Testis (tissue), 3 donors: Measurements from ENCODE around the gene STK40. TPM values are rescaled to one million over a fixed set of nuclear protein-coding genes. Genes with fewer than 3 reads are reported as not detected.

ENCODE experiments used
- DNase-seq: peaks from one replicate; pipeline ENCODE4 v3.0.0-alpha.2; 2019
- H3K27ac ChIP-seq, 2 donors: fragments of 200-600 bp; sonication (generic); one replicate each; pipeline ENCODE4 v1.5.1; 2019
- H3K27me3 ChIP-seq: fragments of 200-600 bp; sonication (generic); one replicate; pipeline ENCODE4 v1.5.1; 2019
- H3K36me3 ChIP-seq: fragments of 200-600 bp; sonication (generic); one replicate; pipeline ENCODE4 v1.5.1; 2017; ENCODE audit warnings: low read depth; ENCODE audit errors: missing control alignments
- H3K4me1 ChIP-seq: fragments of 200-600 bp; sonication (generic); one replicate; pipeline ENCODE4 v1.5.1; 2019
- H3K4me3 ChIP-seq, 2 donors: fragments of 200-600 bp; sonication (generic); one replicate each; pipeline ENCODE4 v1.5.1; 2017 to 2019
- H3K9me3 ChIP-seq: fragments of 200-600 bp; sonication (generic); one replicate; pipeline ENCODE4 v1.5.1; 2017
- CTCF ChIP-seq, 3 experiments: fragments of 450-650 bp in 2 of 3; fragments of 200-600 bp in 1 of 3; sonication (generic) in 1 of 3; IDR thresholded peaks; one replicate each; pipeline ENCODE4 v1.5.1; 2016 to 2019; ENCODE audit warnings: antibody characterized with exemption in 3 of 3, mild to moderate bottlenecking in 2 of 3, moderate library complexity in 1 of 3
- POLR2A ChIP-seq: fragments of 450-650 bp; IDR thresholded peaks from one replicate; pipeline ENCODE4 v1.6.1; 2017; ENCODE audit warnings: antibody characterized with exemption, mild to moderate bottlenecking, moderate library complexity
- WGBS, 2 donors: methylation state at CpG; one replicate each; pipeline ENCODE4 v1.1.5; 2018; 5-methylcytosine and 5-hydroxymethylcytosine counted together
- intact Hi-C: fragments of 100-400 bp; cut with DNase I; formaldehyde crosslinking; loops from one replicate; pipeline ENCODE4 v1.15.1; 2023; ENCODE audit warnings: low total_unique reads
- polyA plus RNA-seq: library from polyadenylated mRNA; stranded (reverse); fragments of 350-450 nt; fragmentation: Illumina TruSeq; extraction: RNeasy Lipid Tissue Mini Kit (QIAGEN cat#74804); gene quantifications from one replicate; pipeline ENCODE4 v1.2.3, GENCODE V29; 2014; ENCODE audit warnings: low read depth, low replicate concordance; ENCODE audit not compliant: insufficient read depth
- total RNA-seq, 2 donors: library from RNA; depleted of rRNA; stranded (reverse); fragments of >200 nt; gene quantifications; one replicate each; pipeline ENCODE4 v1.2.3, GENCODE V29; 2016

STK40 gene
- total and polyA plus RNA-seq, 3 donors from 2014 or later: 126 to 159 (median 140) TPM

DNA sequence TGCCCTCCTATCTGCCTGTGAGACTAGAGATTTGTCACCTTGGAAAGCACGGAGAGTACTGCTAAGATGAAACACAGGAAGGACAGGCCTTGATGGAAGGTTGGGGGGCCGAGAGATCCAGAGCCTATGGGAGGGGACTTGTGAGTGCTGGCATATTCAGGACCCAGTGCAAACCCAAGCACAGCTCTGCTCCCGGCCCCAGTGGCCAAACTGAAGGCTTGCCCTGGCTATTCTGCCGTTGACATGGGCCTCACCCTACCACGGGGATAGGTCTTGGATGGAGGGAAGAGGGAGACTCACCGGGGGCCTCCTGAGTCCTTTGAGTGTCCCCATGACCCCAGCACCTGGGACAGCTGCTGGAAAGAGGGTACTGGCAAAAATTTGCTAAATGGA lies 57.6 kb downstream of the STK40 start:
- intact Hi-C loops: no loop called here
- no peak for DNase-seq
- no peaks in the 10 kb centered on the region for H3K9me3 ChIP-seq
- TF ChIP-seq POLR2A (no peak), CTCF (IDR thresholded peaks at IDR 0.05) (no peak)
- no peaks in the 10 kb centered on the region for H3K27me3 ChIP-seq
- 84 to 92% methylated on average over 4 to 6 of the region's 6 CpGs for WGBS, 2 donors
- no peak overlapping the region for H3K4me3 ChIP-seq
- H3K36me3 ChIP-seq: no peaks in the 10 kb centered on the region
- no peak overlapping the region for H3K27ac ChIP-seq
- peaks cover 8% of the 10 kb centered on the region for H3K4me1 ChIP-seq

- Histone ChIP-seq H3K27me3 (no peaks in the 10 kb centered on the region), H3K9me3 (no peaks in the 10 kb centered on the region), H3K4me3 (no peak overlapping the region), H3K27ac (no peak overlapping the region), H3K4me1 (peaks cover 8% of the 10 kb centered on the region), H3K36me3 (no peaks in the 10 kb centered on the region)
- TF ChIP-seq POLR2A (no peak), CTCF (IDR thresholded peaks at IDR 0.05) (no peak)
- intact Hi-C loops: no loop called here
- DNase-seq: no peak
- WGBS, 2 donors: 92 to 93% methylated on average over 9 of the region's 9 CpGs
These were observed 58.2 kb downstream of the STK40 start for GRCh38 chr1:36327421-36328087.

DNA sequence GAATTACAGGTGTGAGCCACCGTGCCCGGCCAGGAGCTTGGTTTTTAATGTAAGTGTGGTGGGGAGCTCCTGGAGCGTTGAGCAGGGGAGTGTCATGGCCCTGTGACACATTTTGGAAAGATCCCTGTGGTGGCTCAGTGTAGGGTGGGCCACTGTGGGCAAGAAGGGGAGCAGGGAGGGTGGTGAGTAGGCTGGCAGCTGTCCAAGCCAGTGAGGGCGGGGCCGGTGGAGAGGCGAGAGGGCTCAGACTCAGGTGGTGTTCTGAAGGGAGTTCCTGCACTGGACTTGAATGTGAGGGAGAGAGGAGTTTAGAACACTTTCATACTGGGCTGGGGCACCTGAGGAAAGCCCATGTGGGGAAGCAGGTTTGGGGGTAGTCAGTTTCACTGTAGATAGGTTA lies 59.2 kb downstream of the STK40 start:
- DNase-seq: no peak
- no peak for TF ChIP-seq POLR2A
- no peak for TF ChIP-seq CTCF (IDR thresholded peaks at IDR 0.05)
- Histone ChIP-seq H3K9me3 (no peaks in the 10 kb centered on the region), H3K4me1 (peaks cover 14% of the 10 kb centered on the region), H3K27ac (no peak overlapping the region), H3K4me3 (no peak overlapping the region), H3K27me3 (no peaks in the 10 kb centered on the region), H3K36me3 (no peaks in the 10 kb centered on the region)
- intact Hi-C loops: no loop called here
- WGBS, 2 donors: 63 to 71% methylated on average over 5 to 6 of the region's 6 CpGs

GRCh38 chr1:36324353-36324703 lies 61.4 kb downstream of the STK40 start:
- no peaks in the 10 kb centered on the region for H3K27me3 ChIP-seq
- WGBS, 2 donors: 7 to 10% methylated on average over 9 of the region's 9 CpGs
- H3K4me3 ChIP-seq: no peak overlapping the region
- intact Hi-C loops: no loop called here
- no peaks in the 10 kb centered on the region for H3K9me3 ChIP-seq
- no peak for DNase-seq
- TF ChIP-seq POLR2A (no peak), CTCF (IDR thresholded peaks at IDR 0.05) (no peak)
- H3K36me3 ChIP-seq: no peaks in the 10 kb centered on the region
- peaks cover 18% of the 10 kb centered on the region for H3K4me1 ChIP-seq
- H3K27ac ChIP-seq: peak overlapping the region in 1 of 2 donors; percentile 94

GRCh38 chr1:36323636-36324352 lies 61.9 kb downstream of the STK40 start, which contains the start of gene EVA1B:
Gene EVA1B, minus strand, starts transcription at chr1:36323645. Its CDS starts 608 bp downstream, at chr1:36323037.
- no peaks in the 10 kb centered on the region for H3K9me3 ChIP-seq
- H3K4me3 ChIP-seq: peak within 1 kb of the TSS; percentile 75
- H3K36me3 ChIP-seq: no peaks in the 10 kb centered on the region
- H3K27ac ChIP-seq: peak within 1 kb of the TSS; percentile 88 to 94
- TF ChIP-seq CTCF (IDR thresholded peaks at IDR 0.05) (no peak), POLR2A (no peak)
- H3K4me1 ChIP-seq: peaks cover 15% of the 10 kb centered on the region
- intact Hi-C loops: no loop called here
- 7 to 20% methylated on average over 25 to 28 of the region's 36 CpGs for WGBS, 2 donors
- peak; percentile 77 for DNase-seq
- no peaks in the 10 kb centered on the region for H3K27me3 ChIP-seq
